Measurements from ENCODE around the gene AFP.

The AFP gene

GRCh38 chr4:73415807-73416238 lies 20.2 kb upstream of the AFP start:
- FAIRE-seq, result no peak

- FAIRE-seq, result no peak
Measured at GRCh38 chr4:73416423-73417087, 19.5 kb upstream of the AFP start.

GRCh38 chr4:73417342-73417741 lies 18.7 kb upstream of the AFP start:
- no peak for FAIRE-seq

- no peak for FAIRE-seq
Measured at GRCh38 chr4:73417973-73418372, 18.0 kb upstream of the AFP start.

GRCh38 chr4:73418677-73419076 lies 17.3 kb upstream of the AFP start:
- FAIRE-seq, result no peak

- FAIRE-seq, result no peak
Measured at GRCh38 chr4:73419106-73420038, 16.6 kb upstream of the AFP start.

- no peak for FAIRE-seq
Measured at GRCh38 chr4:73420615-73421014, 15.4 kb upstream of the AFP start.

- no peak for FAIRE-seq
Measured at GRCh38 chr4:73421708-73422457, 14.1 kb upstream of the AFP start.

- no peak for FAIRE-seq
Measured at GRCh38 chr4:73422458-73422752, 13.6 kb upstream of the AFP start.

GRCh38 chr4:73423184-73423583 lies 12.8 kb upstream of the AFP start:
- FAIRE-seq, result no peak

- no peak for FAIRE-seq
Measured at GRCh38 chr4:73426666-73427065, 9.4 kb upstream of the AFP start.

- no peak for FAIRE-seq
Measured at GRCh38 chr4:73429118-73429517, 6.9 kb upstream of the AFP start.

GRCh38 chr4:73429826-73430587 lies 6.0 kb upstream of the AFP start:
- no peak for FAIRE-seq

GRCh38 chr4:73431813-73432168 lies 4.2 kb upstream of the AFP start:
- FAIRE-seq, result no peak

- FAIRE-seq, result no peak
Measured at GRCh38 chr4:73432169-73433000, 3.6 kb upstream of the AFP start.

- FAIRE-seq, result no peak
Measured at GRCh38 chr4:73433140-73433539, 2.9 kb upstream of the AFP start.

GRCh38 chr4:73434311-73434710 lies 1.7 kb upstream of the AFP start:
- peak; percentile 89 for FAIRE-seq

- no peak for FAIRE-seq
Measured at GRCh38 chr4:73436674-73437557, 895 bp downstream of the AFP start.

- no peak for FAIRE-seq
Measured at GRCh38 chr4:73437558-73437956, 1.5 kb downstream of the AFP start.

GRCh38 chr4:73438048-73438447 lies 2.0 kb downstream of the AFP start:
- no peak for FAIRE-seq
